Glutamatergic neuron (in vitro differentiated cells): Measurements from ENCODE around the gene HADHB. TPM values are rescaled to one million over a fixed set of nuclear protein-coding genes. Genes with fewer than 3 reads are reported as not detected.

ENCODE experiments used
- DNase-seq: peaks from one replicate; pipeline ENCODE4 v3.0.0; 2022
- H3K27ac Mint-ChIP-seq: one replicate; pipeline ENCODE4 v1.8.0; 2020; ENCODE audit warnings: mild to moderate bottlenecking, mixed read lengths, inconsistent platforms; ENCODE audit not compliant: unreplicated experiment
- H3K27me3 Mint-ChIP-seq: one replicate; pipeline ENCODE4 v1.8.0; 2020; ENCODE audit warnings: mild to moderate bottlenecking, moderate library complexity, mixed read lengths, inconsistent platforms; ENCODE audit not compliant: unreplicated experiment
- H3K36me3 Mint-ChIP-seq: one replicate; pipeline ENCODE4 v1.8.0; 2020; ENCODE audit warnings: mild to moderate bottlenecking, mixed read lengths, inconsistent platforms; ENCODE audit not compliant: unreplicated experiment
- H3K4me1 Mint-ChIP-seq: one replicate; pipeline ENCODE4 v1.8.0; 2020; ENCODE audit warnings: mild to moderate bottlenecking, low read depth, mixed read lengths, inconsistent platforms; ENCODE audit not compliant: unreplicated experiment
- H3K4me3 Mint-ChIP-seq: one replicate; pipeline ENCODE4 v1.8.0; 2020; ENCODE audit warnings: mild to moderate bottlenecking, mixed read lengths, inconsistent platforms; ENCODE audit not compliant: unreplicated experiment
- H3K9me3 Mint-ChIP-seq: one replicate; pipeline ENCODE4 v1.8.0; 2020; ENCODE audit warnings: mild to moderate bottlenecking, moderate library complexity, mixed read lengths, inconsistent platforms; ENCODE audit not compliant: unreplicated experiment
- total RNA-seq: library from RNA; stranded (reverse); fragmentation: NEBNext Ultra II Directional; extraction: Animal tissue kit (Norgen Biotek cat#: 25700); gene quantifications from one replicate; pipeline ENCODE4 v1.2.1, GENCODE V29; 2021; ENCODE audit not compliant: unreplicated experiment
- TF ChIP-seq, protein P1 (sequence below): fragments of 200-600 bp; sonication (generic); IDR thresholded peaks from one replicate; pipeline ENCODE4 v1.5.0; 2021; ENCODE audit not compliant: partially characterized antibody, unreplicated experiment

The HADHB gene
- total RNA-seq, 1 donor from 2014 or later = 30.5 TPM

DNA sequence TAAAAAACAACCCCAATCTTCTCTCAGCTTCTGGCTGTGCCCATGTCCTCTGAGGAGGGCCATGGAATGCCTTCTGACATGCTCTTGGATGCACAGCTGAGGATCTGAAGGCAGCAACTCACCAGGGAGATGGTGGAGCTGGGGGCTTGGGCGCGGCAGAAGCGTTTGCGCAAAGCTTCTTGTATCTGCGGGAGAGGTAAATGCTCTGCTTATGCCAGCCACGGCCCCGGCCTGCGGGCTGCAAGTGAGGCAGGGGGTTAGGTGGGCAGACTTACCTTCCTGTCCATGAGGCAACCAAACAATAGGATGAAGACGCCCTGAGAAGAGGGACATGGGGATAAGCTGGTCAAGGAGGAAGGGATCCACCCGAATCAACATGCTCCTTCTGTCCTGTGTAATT is 65.2 kb downstream of the HADHB start:
- TF ChIP-seq, protein P1, sequence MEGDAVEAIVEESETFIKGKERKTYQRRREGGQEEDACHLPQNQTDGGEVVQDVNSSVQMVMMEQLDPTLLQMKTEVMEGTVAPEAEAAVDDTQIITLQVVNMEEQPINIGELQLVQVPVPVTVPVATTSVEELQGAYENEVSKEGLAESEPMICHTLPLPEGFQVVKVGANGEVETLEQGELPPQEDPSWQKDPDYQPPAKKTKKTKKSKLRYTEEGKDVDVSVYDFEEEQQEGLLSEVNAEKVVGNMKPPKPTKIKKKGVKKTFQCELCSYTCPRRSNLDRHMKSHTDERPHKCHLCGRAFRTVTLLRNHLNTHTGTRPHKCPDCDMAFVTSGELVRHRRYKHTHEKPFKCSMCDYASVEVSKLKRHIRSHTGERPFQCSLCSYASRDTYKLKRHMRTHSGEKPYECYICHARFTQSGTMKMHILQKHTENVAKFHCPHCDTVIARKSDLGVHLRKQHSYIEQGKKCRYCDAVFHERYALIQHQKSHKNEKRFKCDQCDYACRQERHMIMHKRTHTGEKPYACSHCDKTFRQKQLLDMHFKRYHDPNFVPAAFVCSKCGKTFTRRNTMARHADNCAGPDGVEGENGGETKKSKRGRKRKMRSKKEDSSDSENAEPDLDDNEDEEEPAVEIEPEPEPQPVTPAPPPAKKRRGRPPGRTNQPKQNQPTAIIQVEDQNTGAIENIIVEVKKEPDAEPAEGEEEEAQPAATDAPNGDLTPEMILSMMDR = no peak
- H3K4me3 Mint-ChIP-seq = no peak overlapping the region
- no peaks in the 10 kb centered on the region for H3K4me1 Mint-ChIP-seq
- peaks cover 2% of the 10 kb centered on the region for H3K27me3 Mint-ChIP-seq
- H3K36me3 Mint-ChIP-seq = no peaks in the 10 kb centered on the region
- no peak overlapping the region for H3K27ac Mint-ChIP-seq
- no peak for DNase-seq
- H3K9me3 Mint-ChIP-seq = no peaks in the 10 kb centered on the region

DNA sequence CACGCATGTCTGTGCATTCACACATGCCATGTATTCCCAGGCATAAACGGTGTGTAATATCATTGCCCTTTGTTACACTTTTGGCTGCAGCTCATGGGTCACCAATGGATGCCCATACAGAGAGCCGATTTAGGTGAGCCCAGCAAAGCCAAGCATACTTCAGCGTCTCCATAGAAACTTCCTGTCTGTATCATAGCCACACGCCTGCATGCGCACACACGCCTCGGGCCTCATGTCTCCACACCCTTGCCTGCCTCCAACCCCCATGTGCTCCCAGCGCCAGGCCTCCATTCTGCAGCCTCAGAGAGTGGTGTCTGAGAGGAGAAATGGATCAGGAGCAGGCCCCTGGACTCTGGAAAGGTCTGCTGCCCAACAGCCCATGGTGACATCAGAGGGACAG is 67.7 kb downstream of the HADHB start:
- TF ChIP-seq, protein P1 = no peak
- no peaks in the 10 kb centered on the region for H3K9me3 Mint-ChIP-seq
- no peaks in the 10 kb centered on the region for H3K36me3 Mint-ChIP-seq
- no peaks in the 10 kb centered on the region for H3K4me1 Mint-ChIP-seq
- peaks cover 8% of the 10 kb centered on the region for H3K27me3 Mint-ChIP-seq
- no peak for DNase-seq
- no peak overlapping the region for H3K4me3 Mint-ChIP-seq
- no peak overlapping the region for H3K27ac Mint-ChIP-seq

DNA sequence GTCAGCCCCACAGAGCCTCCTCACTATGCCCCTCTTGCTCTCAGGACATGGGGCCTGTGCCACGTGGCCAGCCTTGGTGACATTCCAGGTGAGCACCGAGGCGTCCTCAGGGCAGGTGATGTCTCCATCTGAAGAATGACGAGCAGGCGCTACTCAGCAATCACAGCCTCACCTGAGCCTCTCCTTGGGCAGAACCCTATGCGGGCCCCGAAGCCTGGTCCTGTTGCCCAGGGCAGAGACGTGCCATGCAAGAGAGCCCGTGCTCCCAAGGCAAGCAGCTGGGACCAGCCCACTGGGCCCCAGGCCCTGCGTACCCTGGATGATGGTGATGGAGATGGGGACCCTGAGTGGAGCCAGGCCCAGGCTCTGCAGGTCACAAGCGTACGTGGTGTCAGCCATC is 68.7 kb downstream of the HADHB start:
- H3K4me3 Mint-ChIP-seq = no peak overlapping the region
- TF ChIP-seq, protein P1 = no peak

DNA sequence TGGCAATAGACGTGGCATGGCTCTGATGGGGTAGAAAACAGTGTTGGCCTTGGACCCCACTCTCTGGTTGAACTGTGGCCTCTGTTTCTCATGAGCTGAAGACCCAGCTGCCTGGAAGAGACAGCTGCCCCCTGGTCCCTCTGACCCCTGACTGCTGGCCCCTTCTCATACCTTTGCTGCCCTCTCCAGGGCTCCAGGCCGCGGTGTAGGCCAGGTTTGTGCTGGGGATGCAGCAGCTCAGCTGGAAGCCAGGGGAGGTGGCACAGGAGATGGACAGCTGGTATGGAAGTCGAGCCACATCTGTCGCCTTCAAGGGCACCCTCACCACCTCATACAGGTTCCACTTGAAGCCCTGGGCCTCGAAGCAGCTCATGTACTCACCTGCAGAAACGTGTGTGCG is 69.5 kb downstream of the HADHB start:
- H3K4me1 Mint-ChIP-seq = no peaks in the 10 kb centered on the region
- H3K27me3 Mint-ChIP-seq = peaks cover 8% of the 10 kb centered on the region
- TF ChIP-seq, protein P1 = no peak
- no peak overlapping the region for H3K4me3 Mint-ChIP-seq
- no peaks in the 10 kb centered on the region for H3K9me3 Mint-ChIP-seq
- H3K36me3 Mint-ChIP-seq = no peaks in the 10 kb centered on the region
- DNase-seq = no peak
- no peak overlapping the region for H3K27ac Mint-ChIP-seq

More for the DNA sequence above, 68.7 kb downstream of the HADHB start:
- H3K36me3 Mint-ChIP-seq = no peaks in the 10 kb centered on the region
- H3K4me1 Mint-ChIP-seq = no peaks in the 10 kb centered on the region
- no peaks in the 10 kb centered on the region for H3K9me3 Mint-ChIP-seq
- H3K27ac Mint-ChIP-seq = no peak overlapping the region
- DNase-seq = no peak
- H3K27me3 Mint-ChIP-seq = peaks cover 8% of the 10 kb centered on the region

DNA sequence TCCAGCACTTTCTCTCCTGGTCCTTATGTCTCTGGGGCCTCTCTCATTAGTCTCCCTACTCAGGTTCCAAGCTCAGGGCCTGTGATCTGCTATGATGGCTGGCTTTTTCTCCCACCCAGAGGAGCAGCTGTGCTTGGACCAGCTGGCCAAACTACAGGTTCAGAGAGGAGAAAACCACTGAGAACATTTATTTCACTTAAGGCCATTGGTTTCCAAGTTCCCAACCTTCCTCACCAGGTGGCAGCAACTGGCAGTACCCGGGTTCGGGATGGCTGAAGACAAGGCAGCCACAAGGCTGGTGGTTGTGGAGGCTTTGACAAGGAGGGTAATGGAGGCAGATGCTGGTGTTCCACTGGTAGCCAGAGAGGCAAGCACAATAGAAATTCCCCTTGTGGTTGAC is 71.3 kb downstream of the HADHB start:
- no peak for DNase-seq
- TF ChIP-seq, protein P1 = no peak
- Mint-ChIP-seq H3K9me3 (no peaks in the 10 kb centered on the region), H3K4me1 (peaks cover under 1% of the 10 kb centered on the region), H3K36me3 (no peaks in the 10 kb centered on the region), H3K27me3 (peaks cover 8% of the 10 kb centered on the region), H3K4me3 (no peak overlapping the region), H3K27ac (no peak overlapping the region)
